ENCODE measurements around the gene IGSF11. TPM values are rescaled to one million over a fixed set of nuclear protein-coding genes. Genes with fewer than 3 reads are reported as not detected.
"Not testable (repeated sequence)": the region's sequence is repeated elsewhere in the genome, so short reads cannot be mapped to it uniquely, and the experiment has no call there.

The IGSF11 gene
- total RNA-seq (2014; rRNA removed; shearing (Covaris generic)) = 0.66 and 0.89 TPM in 2 replicates

- H3K4me3 ChIP-seq (ENCODE audit: insufficient read depth, low read depth, low read length) = peak within 1 kb of the TSS; percentile 65
- peaks cover 37% of the 10 kb centered on the region for H3K27me3 ChIP-seq (ENCODE audit: control insufficient read depth, insufficient read depth, low read length)
- no peaks in the 10 kb centered on the region for H3K36me3 ChIP-seq (replicated peaks; ENCODE audit: control insufficient read depth, insufficient read depth, low read length)
- peak; percentile 81 for DNase-seq
Measured at GRCh38 chr3:119034256-119035013, at the start of gene IGSF11. Gene IGSF11 (minus strand): TSS chr3:119034846. CDS start chr3:119034582, 264 bp downstream.

GRCh38 chr3:119080364-119080763, 45.7 kb upstream of the IGSF11 start:
- Histone ChIP-seq H3K36me3 (replicated peaks; ENCODE audit: control insufficient read depth, insufficient read depth, low read length) (no peaks in the 10 kb centered on the region), H3K27me3 (ENCODE audit: control insufficient read depth, insufficient read depth, low read length) (no peaks in the 10 kb centered on the region), H3K4me3 (ENCODE audit: insufficient read depth, low read depth, low read length) (no peak overlapping the region)
- no peak for DNase-seq

- DNase-seq = no peak
- Histone ChIP-seq H3K36me3 (replicated peaks; ENCODE audit: control insufficient read depth, insufficient read depth, low read length) (no peaks in the 10 kb centered on the region), H3K27me3 (ENCODE audit: control insufficient read depth, insufficient read depth, low read length) (no peaks in the 10 kb centered on the region), H3K4me3 (ENCODE audit: insufficient read depth, low read depth, low read length) (no peak overlapping the region)
Measured at GRCh38 chr3:119073258-119074001, 38.8 kb upstream of the IGSF11 start.

GRCh38 chr3:119072451-119072850, 37.8 kb upstream of the IGSF11 start:
- H3K27me3 ChIP-seq (ENCODE audit: control insufficient read depth, insufficient read depth, low read length); H3K36me3 ChIP-seq (replicated peaks; ENCODE audit: control insufficient read depth, insufficient read depth, low read length); H3K4me3 ChIP-seq (ENCODE audit: insufficient read depth, low read depth, low read length); DNase-seq: not testable (repeated sequence)

GRCh38 chr3:119069725-119070124, 35.1 kb upstream of the IGSF11 start:
- Histone ChIP-seq H3K36me3 (replicated peaks; ENCODE audit: control insufficient read depth, insufficient read depth, low read length) (no peaks in the 10 kb centered on the region), H3K4me3 (ENCODE audit: insufficient read depth, low read depth, low read length) (no peak overlapping the region), H3K27me3 (ENCODE audit: control insufficient read depth, insufficient read depth, low read length) (no peaks in the 10 kb centered on the region)
- DNase-seq = no peak

GRCh38 chr3:119063471-119063870, 28.8 kb upstream of the IGSF11 start:
- Histone ChIP-seq H3K4me3 (ENCODE audit: insufficient read depth, low read depth, low read length) (no peak overlapping the region), H3K27me3 (ENCODE audit: control insufficient read depth, insufficient read depth, low read length) (no peaks in the 10 kb centered on the region), H3K36me3 (replicated peaks; ENCODE audit: control insufficient read depth, insufficient read depth, low read length) (no peaks in the 10 kb centered on the region)
- no peak for DNase-seq

- DNase-seq = no peak
- Histone ChIP-seq H3K4me3 (ENCODE audit: insufficient read depth, low read depth, low read length) (no peak overlapping the region), H3K36me3 (replicated peaks; ENCODE audit: control insufficient read depth, insufficient read depth, low read length) (no peaks in the 10 kb centered on the region), H3K27me3 (ENCODE audit: control insufficient read depth, insufficient read depth, low read length) (no peaks in the 10 kb centered on the region)
Measured at GRCh38 chr3:119062892-119063291, 28.2 kb upstream of the IGSF11 start.

GRCh38 chr3:119044593-119044992, 9.9 kb upstream of the IGSF11 start:
- H3K27me3 ChIP-seq (ENCODE audit: control insufficient read depth, insufficient read depth, low read length) = no peaks in the 10 kb centered on the region
- no peak for DNase-seq
- no peaks in the 10 kb centered on the region for H3K36me3 ChIP-seq (replicated peaks; ENCODE audit: control insufficient read depth, insufficient read depth, low read length)
- no peak overlapping the region for H3K4me3 ChIP-seq (ENCODE audit: insufficient read depth, low read depth, low read length)

- no peak overlapping the region for H3K4me3 ChIP-seq (ENCODE audit: insufficient read depth, low read depth, low read length)
- H3K36me3 ChIP-seq (replicated peaks; ENCODE audit: control insufficient read depth, insufficient read depth, low read length) = no peaks in the 10 kb centered on the region
- no peak for DNase-seq
- no peaks in the 10 kb centered on the region for H3K27me3 ChIP-seq (ENCODE audit: control insufficient read depth, insufficient read depth, low read length)
Measured at GRCh38 chr3:119042162-119042561, 7.5 kb upstream of the IGSF11 start.

GRCh38 chr3:119035014-119035346, 334 bp upstream of the IGSF11 start:
- peak; percentile 91 for DNase-seq

GRCh38 chr3:119033393-119034255, 1.0 kb downstream of the IGSF11 start:
- DNase-seq = no peak
- Histone ChIP-seq H3K36me3 (replicated peaks; ENCODE audit: control insufficient read depth, insufficient read depth, low read length) (no peaks in the 10 kb centered on the region), H3K4me3 (ENCODE audit: insufficient read depth, low read depth, low read length) (peak overlapping the region; percentile 65), H3K27me3 (ENCODE audit: control insufficient read depth, insufficient read depth, low read length) (peaks cover 37% of the 10 kb centered on the region)

More at GRCh38 chr3:119035014-119035346, 334 bp upstream of the IGSF11 start:
- Histone ChIP-seq H3K36me3 (replicated peaks; ENCODE audit: control insufficient read depth, insufficient read depth, low read length) (no peaks in the 10 kb centered on the region), H3K27me3 (ENCODE audit: control insufficient read depth, insufficient read depth, low read length) (peaks cover 37% of the 10 kb centered on the region), H3K4me3 (ENCODE audit: insufficient read depth, low read depth, low read length) (peak overlapping the region; percentile 65)

GRCh38 chr3:119025171-119025795, 9.4 kb downstream of the IGSF11 start:
- Histone ChIP-seq H3K4me3 (ENCODE audit: insufficient read depth, low read depth, low read length) (no peak overlapping the region), H3K27me3 (ENCODE audit: control insufficient read depth, insufficient read depth, low read length) (no peaks in the 10 kb centered on the region), H3K36me3 (replicated peaks; ENCODE audit: control insufficient read depth, insufficient read depth, low read length) (no peaks in the 10 kb centered on the region)
- no peak for DNase-seq

GRCh38 chr3:119019767-119020518, 14.7 kb downstream of the IGSF11 start:
- DNase-seq = no peak
- no peaks in the 10 kb centered on the region for H3K36me3 ChIP-seq (replicated peaks; ENCODE audit: control insufficient read depth, insufficient read depth, low read length)
- H3K4me3 ChIP-seq (ENCODE audit: insufficient read depth, low read depth, low read length) = no peak overlapping the region
- H3K27me3 ChIP-seq (ENCODE audit: control insufficient read depth, insufficient read depth, low read length) = no peaks in the 10 kb centered on the region

All from H7 (cell line).